K562 (cell line): Measurements from ENCODE around the gene LCA5L.

Experiments
- ARID1B ChIP-seq: fragments of 450-650 bp; IDR thresholded peaks from 2 replicates; pipeline ENCODE4 v1.6.1; 2016; ENCODE audit warnings: antibody characterized with exemption, mild to moderate bottlenecking, inconsistent platforms
- DMBX1 ChIP-seq: fragments of 250-450 bp; sonication (Bioruptor Pico); IDR thresholded peaks from 2 replicates; pipeline ENCODE4 v1.8.0; 2022; ENCODE audit warnings: inconsistent platforms, mild to moderate bottlenecking, moderate library complexity, borderline replicate concordance
- JUND ChIP-seq, 2 experiments: IDR thresholded peaks; 2 replicates in 1 of 2; 3 replicates in 1 of 2; pipeline ENCODE4 v1.6.1; 2011; ENCODE audit warnings: borderline replicate concordance in 2 of 2, low read depth in 2 of 2, low read length in 2 of 2, improper control_type of control experiment in 1 of 2, missing biosample characterization in 1 of 2, missing genetic modification characterization in 1 of 2, missing genetic modification reagents in 1 of 2
- MAX ChIP-seq: sonication (generic); formaldehyde crosslinking; IDR thresholded peaks from 2 replicates; pipeline ENCODE4 v1.9.0; 2022; ENCODE audit warnings: mild to moderate bottlenecking, missing genetic modification reagents
- POLR2A ChIP-seq: fragments of 450-650 bp; conservative IDR thresholded peaks from 2 replicates; pipeline ENCODE4 v1.6.1; 2016

- no peak for TF ChIP-seq JUND (IDR thresholded peaks at IDR 0.05; ENCODE audit: borderline replicate concordance, low read depth, low read length)
- no peak for TF ChIP-seq JUND (tag; IDR thresholded peaks at IDR 0.05; ENCODE audit: borderline replicate concordance, low read depth, low read length)
- no peak for TF ChIP-seq DMBX1 (CRISPR knock-in tag)
- no peak for TF ChIP-seq ARID1B
- no peak for TF ChIP-seq MAX (CRISPR knock-in tag)
- TF ChIP-seq POLR2A: no peak
Observed at GRCh38 chr21:39406065-39406464, 39.5 kb downstream of the LCA5L start.
